Muscle of arm (tissue), 14 donors: ENCODE measurements around the gene TTR. TPM values are rescaled to one million over a fixed set of nuclear protein-coding genes. Genes with fewer than 3 reads are reported as not detected.

Experiments
- DNase-seq: peaks from one replicate; pipeline ENCODE4 v3.0.0-alpha.2; 2013
- long read RNA-seq, 11 donors: transcript quantifications; one replicate each; lab custom pipeline, GENCODE V29; 2026
- polyA plus RNA-seq, 12 donors: library from polyadenylated mRNA; unstranded; fragments of 120-200 nt; gene quantifications; one replicate each; pipeline ENCODE4 v1.2.1, GENCODE V29; 2013; ENCODE audit not compliant: insufficient read length in 12 of 12

Gene TTR
- 100 to 1,000 TPM in 1 of 12 donors, 10 to 100 TPM in 1, 1 to 10 TPM in 2, under 1 TPM in 5, not detected in 3; 0.22 to 305 (median 0.60) TPM for polyA plus RNA-seq
- long read RNA-seq, donor 1, transcript TTR-203 (3 exons, 956 nt), result minor isoform, 309 of 4,641 reads
- long read RNA-seq, donor 1, transcript TTR-201 (4 exons, 957 nt), result major isoform, 2,143 of 4,641 reads
- long read RNA-seq, donor 1, transcript TTR-202 (2 exons, 745 nt), result minor isoform, 48 of 4,641 reads
- long read RNA-seq, donor 1, partial matches to known transcripts, result 1,994 of 4,641 reads
- long read RNA-seq, donor 1, other reads (novel, unspliced or antisense), result 147 of 4,641 reads
- long read RNA-seq, donor 2, result 0 reads
- long read RNA-seq, donor 3, partial matches to known transcripts, result 0 of 4 reads
- long read RNA-seq, donor 3, other reads (novel, unspliced or antisense), result 0 of 4 reads
- long read RNA-seq, donor 4, result 0 reads
- long read RNA-seq, donor 5, partial matches to known transcripts, result 0 of 4 reads
- long read RNA-seq, donor 5, other reads (novel, unspliced or antisense), result 0 of 4 reads
- long read RNA-seq, donor 6, result 0 reads
- long read RNA-seq, donor 7, result 0 reads
- long read RNA-seq, donor 8, partial matches to known transcripts, result 6 of 13 reads
- long read RNA-seq, donor 8, other reads (novel, unspliced or antisense), result 0 of 13 reads
- long read RNA-seq, donor 9, result 0 reads
- long read RNA-seq, donor 10, partial matches to known transcripts, result 0 of 2 reads
- long read RNA-seq, donor 10, other reads (novel, unspliced or antisense), result 0 of 2 reads
- long read RNA-seq, donor 11, partial matches to known transcripts, result 0 of 5 reads
- long read RNA-seq, donor 11, other reads (novel, unspliced or antisense), result 0 of 5 reads

- no peak for DNase-seq
Measured at GRCh38 chr18:31591628-31592027, at the start of gene TTR. TSS of gene TTR (plus strand) at chr18:31591877. CDS start at chr18:31591903, 26 bp downstream.

- no peak for DNase-seq
Measured at GRCh38 chr18:31546476-31546875, 45.2 kb upstream of the TTR start.

- DNase-seq, result no peak
Measured at GRCh38 chr18:31548853-31549252, 42.8 kb upstream of the TTR start.

- no peak for DNase-seq
Measured at GRCh38 chr18:31549416-31549815, 42.3 kb upstream of the TTR start.

- DNase-seq, result no peak
Measured at GRCh38 chr18:31551883-31552282, 39.8 kb upstream of the TTR start.

GRCh38 chr18:31553800-31554199, 37.9 kb upstream of the TTR start:
- DNase-seq, result no peak

GRCh38 chr18:31554776-31555175, 36.9 kb upstream of the TTR start:
- no peak for DNase-seq

GRCh38 chr18:31555971-31556747, 35.5 kb upstream of the TTR start:
- DNase-seq, result peak; percentile 70

- no peak for DNase-seq
Measured at GRCh38 chr18:31557446-31557845, 34.2 kb upstream of the TTR start.

- no peak for DNase-seq
Measured at GRCh38 chr18:31558567-31558966, 33.1 kb upstream of the TTR start.

GRCh38 chr18:31562726-31563125, 29.0 kb upstream of the TTR start:
- no peak for DNase-seq

GRCh38 chr18:31563778-31564177, 27.9 kb upstream of the TTR start:
- DNase-seq, result no peak

- DNase-seq, result no peak
Measured at GRCh38 chr18:31565345-31565744, 26.3 kb upstream of the TTR start.

GRCh38 chr18:31565782-31566512, 25.7 kb upstream of the TTR start:
- DNase-seq, result no peak

- DNase-seq, result no peak
Measured at GRCh38 chr18:31566576-31567306, 24.9 kb upstream of the TTR start.

GRCh38 chr18:31572368-31572767, 19.3 kb upstream of the TTR start:
- no peak for DNase-seq

GRCh38 chr18:31573051-31573450, 18.6 kb upstream of the TTR start:
- no peak for DNase-seq

GRCh38 chr18:31574359-31574758, 17.3 kb upstream of the TTR start:
- no peak for DNase-seq

- DNase-seq, result no peak
Measured at GRCh38 chr18:31575515-31576257, 16.0 kb upstream of the TTR start.

GRCh38 chr18:31576670-31577069, 15.0 kb upstream of the TTR start:
- no peak for DNase-seq
